Aorta (tissue), 5 donors: Measurements from ENCODE around the gene DMBX1. TPM values are rescaled to one million over a fixed set of nuclear protein-coding genes. Genes with fewer than 3 reads are reported as not detected.

ENCODE experiments used
- ATAC-seq: fragments of 200-7000 bp; cut with Tn5 transposase; one replicate; pipeline ENCODE4 v1.9.1; 2022; ENCODE audit warnings: moderate library complexity; ENCODE audit not compliant: low FRiP score
- DNase-seq, 2 donors: peaks; one replicate each; pipeline ENCODE4 v3.0.0-alpha.2; 2020
- H3K27ac ChIP-seq, 2 donors: one replicate each; pipeline ENCODE4 v1.5.1; 2013; ENCODE audit warnings: low read length in 2 of 2, mild to moderate bottlenecking in 2 of 2, moderate library complexity in 2 of 2, control low read depth in 1 of 2, inconsistent platforms in 1 of 2, low read depth in 1 of 2
- H3K27me3 ChIP-seq, 2 donors: one replicate each; pipeline ENCODE4 v1.6.1; 2013; ENCODE audit warnings: control low read depth in 1 of 2, low read length in 1 of 2, mild to moderate bottlenecking in 1 of 2, moderate library complexity in 1 of 2; ENCODE audit not compliant: insufficient read depth in 2 of 2, control insufficient read depth in 1 of 2
- H3K36me3 ChIP-seq, 2 donors: one replicate each; pipeline ENCODE4 v1.6.1; 2013; ENCODE audit warnings: control low read depth in 1 of 2, low read length in 1 of 2, mild to moderate bottlenecking in 1 of 2; ENCODE audit not compliant: insufficient read depth in 2 of 2, control insufficient read depth in 1 of 2
- H3K4me1 ChIP-seq, 2 donors: one replicate each; pipeline ENCODE4 v1.6.1; 2013; ENCODE audit warnings: low read length in 2 of 2, control low read depth in 1 of 2, mild to moderate bottlenecking in 1 of 2, moderate library complexity in 1 of 2; ENCODE audit not compliant: insufficient read depth in 2 of 2, control insufficient read depth in 1 of 2
- H3K4me3 ChIP-seq, 2 donors: one replicate each; pipeline ENCODE4 v1.5.1; 2013; ENCODE audit warnings: low read length in 2 of 2, control low read depth in 1 of 2, mild to moderate bottlenecking in 1 of 2
- H3K9me3 ChIP-seq: one replicate; pipeline ENCODE4 v1.6.1; 2013; ENCODE audit warnings: mild to moderate bottlenecking, low read length; ENCODE audit not compliant: control insufficient read depth
- WGBS, 2 donors: extraction: QIAGEN DNeasy Blood & Tissue Kit; methylation state at CpG; one replicate each; pipeline ENCODE4 v1.1.7; 2013; 5-methylcytosine and 5-hydroxymethylcytosine counted together
- intact Hi-C, 2 donors: fragments of 100-400 bp; cut with DNase I; formaldehyde crosslinking; loops; one replicate each; pipeline versions ENCODE4 v1.14.2 to v1.15.0; 2022
- polyA plus RNA-seq, 2 donors: library from polyadenylated mRNA; stranded (reverse); fragments of 200-250 nt; gene quantifications; one replicate each; pipeline ENCODE4 v1.2.3, GENCODE V29; 2013
- total RNA-seq, 2 donors: library from RNA; stranded (reverse); fragmentation: NEBNext Ultra II Directional; extraction: Animal tissue kit (Norgen Biotek cat#: 25700); gene quantifications; one replicate each; pipeline ENCODE4 v1.2.1, GENCODE V29; 2021
- donor health status: healthy with polysubstance abuse.
- donor health status: Bipolar disorder and iron deficiency.
- donor health status: DM: no; HTN: no; CAD: no.
- donor health status: DM: no; HTN: no; CAD: no.
- donor health status: DM: yes; HTN: yes; CAD: no.

The DMBX1 gene
- total and polyA plus RNA-seq, 4 donors = 0.38 TPM; not detected in 3

- intact Hi-C loops = no loop called here
- no peaks in the 10 kb centered on the region for H3K9me3 ChIP-seq
- WGBS, 2 donors = 92 to 93% methylated on average over 6 of the region's 6 CpGs
- H3K27ac ChIP-seq = no peak overlapping the region
- DNase-seq (no peak), ATAC-seq (no peak)
- no peaks in the 10 kb centered on the region for H3K4me1 ChIP-seq
- no peaks in the 10 kb centered on the region for H3K36me3 ChIP-seq
- H3K4me3 ChIP-seq = no peak overlapping the region
- no peaks in the 10 kb centered on the region for H3K27me3 ChIP-seq
These were observed 32.5 kb upstream of the DMBX1 start for GRCh38 chr1:46457178-46457577.

GRCh38 chr1:46458190-46458589, 31.4 kb upstream of the DMBX1 start:
- 71 to 72% methylated on average over 4 of the region's 4 CpGs for WGBS, 2 donors
- ATAC-seq = no peak

GRCh38 chr1:46458846-46459245, 30.8 kb upstream of the DMBX1 start:
- no peak overlapping the region for H3K4me3 ChIP-seq
- H3K27ac ChIP-seq = no peak overlapping the region
- no peaks in the 10 kb centered on the region for H3K36me3 ChIP-seq
- no peaks in the 10 kb centered on the region for H3K4me1 ChIP-seq
- H3K27me3 ChIP-seq = no peaks in the 10 kb centered on the region
- intact Hi-C loops = no loop called here
- no peak for ATAC-seq
- no peak for DNase-seq
- WGBS, 2 donors = 64 to 73% methylated on average over 5 to 7 of the region's 7 CpGs
- no peaks in the 10 kb centered on the region for H3K9me3 ChIP-seq

More at GRCh38 chr1:46458190-46458589, 31.4 kb upstream of the DMBX1 start:
- no peaks in the 10 kb centered on the region for H3K4me1 ChIP-seq
- intact Hi-C loops = no loop called here
- H3K27me3 ChIP-seq = no peaks in the 10 kb centered on the region
- no peak for DNase-seq
- H3K27ac ChIP-seq = no peak overlapping the region
- no peaks in the 10 kb centered on the region for H3K9me3 ChIP-seq
- H3K4me3 ChIP-seq = no peak overlapping the region
- no peaks in the 10 kb centered on the region for H3K36me3 ChIP-seq

GRCh38 chr1:46459315-46459714, 30.3 kb upstream of the DMBX1 start:
- WGBS, 2 donors = 90 to 91% methylated on average over 8 of the region's 8 CpGs

GRCh38 chr1:46461017-46461808, 28.4 kb upstream of the DMBX1 start:
- H3K9me3 ChIP-seq = no peaks in the 10 kb centered on the region
- H3K4me3 ChIP-seq = no peak overlapping the region
- H3K27ac ChIP-seq = no peak overlapping the region
- DNase-seq (no peak), ATAC-seq (no peak)
- no peaks in the 10 kb centered on the region for H3K36me3 ChIP-seq
- no peaks in the 10 kb centered on the region for H3K4me1 ChIP-seq
- no peaks in the 10 kb centered on the region for H3K27me3 ChIP-seq
- intact Hi-C loops = no loop called here
- 76 to 78% methylated on average over 10 to 11 of the region's 11 CpGs for WGBS, 2 donors

More at GRCh38 chr1:46459315-46459714, 30.3 kb upstream of the DMBX1 start:
- intact Hi-C loops = no loop called here
- H3K36me3 ChIP-seq = no peaks in the 10 kb centered on the region
- ATAC-seq (no peak), DNase-seq (no peak)
- H3K27me3 ChIP-seq = no peaks in the 10 kb centered on the region
- H3K9me3 ChIP-seq = no peaks in the 10 kb centered on the region
- no peak overlapping the region for H3K4me3 ChIP-seq
- no peaks in the 10 kb centered on the region for H3K4me1 ChIP-seq
- no peak overlapping the region for H3K27ac ChIP-seq

- intact Hi-C loops = no loop called here
- no peak overlapping the region for H3K4me3 ChIP-seq
- H3K9me3 ChIP-seq = no peaks in the 10 kb centered on the region
- DNase-seq = no peak
- H3K4me1 ChIP-seq = no peaks in the 10 kb centered on the region
- no peak for ATAC-seq
- H3K36me3 ChIP-seq = no peaks in the 10 kb centered on the region
- H3K27me3 ChIP-seq = no peaks in the 10 kb centered on the region
- H3K27ac ChIP-seq = no peak overlapping the region
- WGBS, 2 donors = 66 to 68% methylated on average over 5 of the region's 5 CpGs
These were observed 27.7 kb upstream of the DMBX1 start for GRCh38 chr1:46461809-46462448.

GRCh38 chr1:46464013-46464548, 25.6 kb upstream of the DMBX1 start:
- intact Hi-C loops = no loop called here
- no peaks in the 10 kb centered on the region for H3K4me1 ChIP-seq
- no peaks in the 10 kb centered on the region for H3K27me3 ChIP-seq
- DNase-seq = no peak
- H3K4me3 ChIP-seq = no peak overlapping the region
- ATAC-seq = no peak
- no peak overlapping the region for H3K27ac ChIP-seq
- H3K36me3 ChIP-seq = no peaks in the 10 kb centered on the region
- H3K9me3 ChIP-seq = no peaks in the 10 kb centered on the region
- 79 to 86% methylated on average over 4 of the region's 4 CpGs for WGBS, 2 donors

GRCh38 chr1:46464915-46465314, 24.7 kb upstream of the DMBX1 start:
- no peak for ATAC-seq
- intact Hi-C loops = no loop called here
- Histone ChIP-seq H3K27me3 (no peaks in the 10 kb centered on the region), H3K4me3 (no peak overlapping the region), H3K9me3 (no peaks in the 10 kb centered on the region), H3K27ac (no peak overlapping the region), H3K4me1 (no peaks in the 10 kb centered on the region), H3K36me3 (no peaks in the 10 kb centered on the region)
- no peak for DNase-seq
- WGBS, 2 donors = 93 to 94% methylated on average over 3 of the region's 3 CpGs
